ENCODE data around the gene GRP. TPM values are rescaled to one million over a fixed set of nuclear protein-coding genes. Genes with fewer than 3 reads are reported as not detected.

Gene GRP
- total and polyA plus RNA-seq, 2 of the 4 experiments (the other 2 are of a cell fraction), result not detected

DNA sequence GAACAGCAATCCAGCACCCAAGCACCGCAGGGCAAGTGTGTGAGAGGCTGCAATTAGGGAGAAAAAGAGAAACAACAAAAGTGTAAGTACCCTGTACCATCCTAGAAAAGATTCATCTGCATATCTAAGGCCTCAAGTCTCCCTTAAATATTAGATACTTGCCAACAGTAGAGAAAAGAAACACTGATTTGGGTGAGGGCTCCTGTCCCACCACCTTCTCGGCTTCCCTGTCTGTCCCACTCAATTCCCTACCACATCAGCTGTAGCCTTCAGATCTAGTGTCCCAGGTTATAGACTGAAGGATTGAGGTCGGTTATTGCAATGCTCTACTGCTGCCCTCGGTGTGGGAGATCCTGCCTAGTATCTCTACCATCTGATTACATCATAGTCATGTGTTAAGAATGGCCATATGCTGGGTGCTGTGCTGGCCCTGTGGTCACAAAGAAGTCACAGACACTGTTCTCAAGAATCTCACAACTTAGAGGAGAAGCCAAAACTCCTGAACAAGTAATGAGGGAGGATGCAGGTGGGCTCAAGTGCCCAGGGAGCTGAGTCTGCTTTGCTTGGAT is 50.8 kb downstream of the GRP start:
- no peak overlapping the region for H2AK5ac ChIP-seq (ENCODE audit: low read depth, low read length)
- H3K4me2 ChIP-seq (ENCODE audit: low read depth, low read length), result no peak overlapping the region
- no peak for ATAC-seq (ENCODE audit: low read depth)
- CTCF ChIA-PET, result no interaction called here
- WGBS, 2 experiments (ENCODE audit: extremely low coverage in 2 of 2, insufficient read length in 1 of 2), result no CpG with 5 or more reads among the region's 4 CpGs
- no peak overlapping the region for H2BK5ac ChIP-seq (ENCODE audit: low read depth, low read length, poor library complexity, severe bottlenecking)
- H2BK20ac ChIP-seq (ENCODE audit: low read depth, low read length), result no peak overlapping the region
- H3K9me3 ChIP-seq (ENCODE audit: control insufficient read depth, insufficient read depth, low read length), result peaks cover 19% of the 10 kb centered on the region
- H3K18ac ChIP-seq (ENCODE audit: low read depth, low read length), result no peak overlapping the region
- no peaks in the 10 kb centered on the region for H3K9me1 ChIP-seq (ENCODE audit: insufficient read depth, low read length)
- H3K4ac ChIP-seq (ENCODE audit: low read depth, low read length), result no peak overlapping the region
- H3K4me1 ChIP-seq (ENCODE audit: control insufficient read depth, insufficient read depth, low read length), result no peaks in the 10 kb centered on the region
- no peak overlapping the region for H3K9ac ChIP-seq (ENCODE audit: low read depth, low read length)
- no peaks in the 10 kb centered on the region for H3K36me3 ChIP-seq (ENCODE audit: control insufficient read depth, insufficient read depth, low read length)
- in situ Hi-C loops (cut with MboI; ENCODE audit: low sequenced_read_pairs), result no loop called here
- no peak overlapping the region for H4K8ac ChIP-seq (ENCODE audit: low read depth in 2 of 2, low read length in 2 of 2)
- no peak overlapping the region for H2AFZ ChIP-seq (replicated peaks; ENCODE audit: low read length, poor library complexity)
- no peak for DNase-seq
- H2BK120ac ChIP-seq (ENCODE audit: low read depth, low read length), result no peak overlapping the region
- no peak overlapping the region for H3K14ac ChIP-seq (replicated peaks; ENCODE audit: low read depth, low read length)
- H3K56ac ChIP-seq (ENCODE audit: extremely low read depth, insufficient read depth, low read length), result no peak overlapping the region
- no peak overlapping the region for H3K4me3 ChIP-seq (ENCODE audit: insufficient read depth, low read depth, low read length)
- no peak overlapping the region for H2AK9ac ChIP-seq (replicated peaks; ENCODE audit: low read depth, low read length, poor library complexity)
- H3K79me1 ChIP-seq (ENCODE audit: low read depth in 1 of 2, low read length in 2 of 2), result no peaks in the 10 kb centered on the region
- peaks cover 3% of the 10 kb centered on the region; the same call in 1 of the 2 replicates for H4K20me1 ChIP-seq (ENCODE audit: insufficient read depth, low read length)
- 0 out of 2 replicates have a peak overlapping the region, but pooled peaks have one; percentile 24 for H3K23ac ChIP-seq (ENCODE audit: low read depth, low read length)
- POLR2A ChIA-PET (ENCODE audit: unreplicated experiment), result no interaction called here
- no TSS peak for BruUV-seq (replicated peaks)
- H2BK15ac ChIP-seq (ENCODE audit: low read depth, low read length), result no peak overlapping the region
- H4K5ac ChIP-seq (ENCODE audit: low read depth, low read length), result no peak overlapping the region
- TF ChIP-seq, protein P1, sequence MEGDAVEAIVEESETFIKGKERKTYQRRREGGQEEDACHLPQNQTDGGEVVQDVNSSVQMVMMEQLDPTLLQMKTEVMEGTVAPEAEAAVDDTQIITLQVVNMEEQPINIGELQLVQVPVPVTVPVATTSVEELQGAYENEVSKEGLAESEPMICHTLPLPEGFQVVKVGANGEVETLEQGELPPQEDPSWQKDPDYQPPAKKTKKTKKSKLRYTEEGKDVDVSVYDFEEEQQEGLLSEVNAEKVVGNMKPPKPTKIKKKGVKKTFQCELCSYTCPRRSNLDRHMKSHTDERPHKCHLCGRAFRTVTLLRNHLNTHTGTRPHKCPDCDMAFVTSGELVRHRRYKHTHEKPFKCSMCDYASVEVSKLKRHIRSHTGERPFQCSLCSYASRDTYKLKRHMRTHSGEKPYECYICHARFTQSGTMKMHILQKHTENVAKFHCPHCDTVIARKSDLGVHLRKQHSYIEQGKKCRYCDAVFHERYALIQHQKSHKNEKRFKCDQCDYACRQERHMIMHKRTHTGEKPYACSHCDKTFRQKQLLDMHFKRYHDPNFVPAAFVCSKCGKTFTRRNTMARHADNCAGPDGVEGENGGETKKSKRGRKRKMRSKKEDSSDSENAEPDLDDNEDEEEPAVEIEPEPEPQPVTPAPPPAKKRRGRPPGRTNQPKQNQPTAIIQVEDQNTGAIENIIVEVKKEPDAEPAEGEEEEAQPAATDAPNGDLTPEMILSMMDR (conservative IDR thresholded peaks at IDR 0.05; ENCODE audit: low read depth, low read length), result no peak
- TF ChIP-seq FOS (IDR thresholded peaks at IDR 0.05; ENCODE audit: low read depth, low read length), result no peak
- TF ChIP-seq NFE2L2 (IDR thresholded peaks at IDR 0.05; ENCODE audit: low read depth, low read length), result no peak
- peaks cover 97% of the 10 kb centered on the region for H3K27me3 ChIP-seq (ENCODE audit: control insufficient read depth, insufficient read depth, low read length)
- H4K91ac ChIP-seq (ENCODE audit: insufficient read depth, low read depth, low read length), result no peak overlapping the region
- no peak overlapping the region for H3K27ac ChIP-seq (ENCODE audit: insufficient read depth, low read length)
- dilution Hi-C loops (cut with HindIII; ENCODE audit: low sequenced_read_pairs, unreplicated experiment), result no loop called here
- intact Hi-C loops (cut with micrococcal nuclease), result loop anchor here (5.0 kb wide), 1 partner anchor 133 kb away; the partner anchor contains the start of gene SEC11C
